ENCODE measurements around the gene SIGLEC11.
A peak's percentile ranks its signal among the peaks of the same experiment; 100 is the strongest.
"Not testable (repeated sequence)": the region's sequence is repeated elsewhere in the genome, so short reads cannot be mapped to it uniquely, and the experiment has no call there.

The SIGLEC11 gene

DNA sequence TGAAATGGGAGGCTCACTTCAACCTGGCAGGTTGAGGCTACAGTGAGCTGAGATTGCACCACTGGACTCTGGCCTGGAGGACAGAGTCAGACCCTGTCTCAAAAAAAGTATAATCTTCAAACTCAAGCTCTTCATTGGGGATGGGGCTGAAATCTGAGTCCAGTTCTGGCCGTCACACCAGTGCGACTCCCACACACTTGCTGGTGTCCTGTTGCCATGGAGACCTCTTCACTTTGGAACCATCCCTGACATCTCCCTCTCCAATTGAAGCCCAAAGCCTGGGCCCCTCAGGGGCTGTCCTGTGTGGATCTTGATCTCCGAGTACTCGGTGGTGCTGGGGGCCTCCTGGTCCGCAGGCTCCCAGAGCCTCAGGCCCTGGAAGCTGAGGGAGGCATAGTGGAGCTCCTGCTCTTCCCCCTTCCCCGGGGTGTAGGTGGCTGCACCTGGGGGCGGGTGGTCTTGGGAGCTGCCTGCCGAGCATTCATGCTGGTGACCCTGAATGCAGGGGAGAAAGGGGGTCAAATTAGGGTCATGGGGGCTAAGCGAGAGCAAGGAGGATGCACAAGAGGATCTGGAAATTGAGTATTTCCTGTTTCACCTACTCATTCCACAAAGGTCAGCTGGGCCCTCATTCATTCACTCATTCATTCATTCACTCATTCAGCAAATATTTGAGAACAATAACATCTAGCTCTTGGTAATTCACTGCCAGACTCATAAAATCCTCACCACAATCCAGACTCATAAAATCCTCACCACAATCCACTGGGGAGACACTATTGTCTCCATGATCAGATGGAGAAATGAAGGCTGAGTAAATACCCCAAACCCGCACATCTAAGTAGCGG is 11.0 kb downstream of the SIGLEC11 start:
- DNase-seq = no peak

DNA sequence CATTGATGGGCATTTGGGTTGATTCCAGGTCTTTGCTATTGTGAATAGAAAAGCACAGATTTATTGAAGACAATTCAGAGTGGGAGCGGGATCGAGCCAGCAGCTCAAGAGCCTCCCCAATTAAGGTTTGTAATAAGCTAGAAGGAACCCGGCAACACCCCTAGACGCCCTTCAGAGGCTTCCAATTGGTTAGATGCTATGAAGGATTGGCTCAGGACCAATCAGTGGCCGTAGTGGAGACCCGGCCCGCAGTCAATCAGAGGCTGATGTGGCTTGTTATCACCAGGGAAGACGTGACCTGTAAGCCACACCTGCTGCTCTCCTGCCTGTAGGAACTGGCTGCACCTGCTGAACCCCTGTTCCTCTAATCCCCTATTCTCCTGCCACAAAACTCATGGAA is 14.6 kb downstream of the SIGLEC11 start:
- DNase-seq = no peak

DNA sequence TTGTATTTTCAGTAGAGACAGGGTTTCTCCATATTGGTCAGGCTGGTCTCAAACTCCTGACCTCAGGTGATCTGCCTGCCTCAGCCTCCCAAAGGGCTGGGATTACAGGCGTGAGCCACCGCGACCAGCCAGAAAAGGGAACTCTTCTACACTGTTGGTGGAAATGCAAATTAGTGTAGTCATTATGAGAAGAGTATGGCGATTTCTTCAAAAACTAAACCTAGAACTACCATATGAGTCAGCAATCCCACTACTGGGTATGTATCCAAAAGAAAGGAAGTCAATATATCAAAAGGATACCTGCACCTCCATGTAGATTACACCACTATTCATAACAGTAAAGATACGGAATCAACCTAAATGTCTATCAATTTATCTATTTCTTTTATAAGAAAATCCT is 16.4 kb downstream of the SIGLEC11 start:
- not testable (repeated sequence) for DNase-seq

DNA sequence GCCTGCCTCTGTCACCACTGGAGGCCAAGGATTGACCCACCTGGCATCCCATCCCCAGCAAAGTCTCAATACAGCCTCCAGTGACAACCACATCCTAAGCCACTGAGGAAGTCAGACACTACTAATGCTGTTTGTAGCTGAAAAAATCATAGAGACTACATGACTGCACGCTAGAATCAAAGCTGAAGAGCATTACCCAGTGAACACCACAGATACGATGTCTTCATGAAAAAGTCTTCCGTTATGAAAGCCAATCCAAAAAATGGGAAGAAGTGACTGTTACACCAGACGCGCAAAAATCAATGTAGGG is 20.5 kb downstream of the SIGLEC11 start:
- DNase-seq = no peak

DNA sequence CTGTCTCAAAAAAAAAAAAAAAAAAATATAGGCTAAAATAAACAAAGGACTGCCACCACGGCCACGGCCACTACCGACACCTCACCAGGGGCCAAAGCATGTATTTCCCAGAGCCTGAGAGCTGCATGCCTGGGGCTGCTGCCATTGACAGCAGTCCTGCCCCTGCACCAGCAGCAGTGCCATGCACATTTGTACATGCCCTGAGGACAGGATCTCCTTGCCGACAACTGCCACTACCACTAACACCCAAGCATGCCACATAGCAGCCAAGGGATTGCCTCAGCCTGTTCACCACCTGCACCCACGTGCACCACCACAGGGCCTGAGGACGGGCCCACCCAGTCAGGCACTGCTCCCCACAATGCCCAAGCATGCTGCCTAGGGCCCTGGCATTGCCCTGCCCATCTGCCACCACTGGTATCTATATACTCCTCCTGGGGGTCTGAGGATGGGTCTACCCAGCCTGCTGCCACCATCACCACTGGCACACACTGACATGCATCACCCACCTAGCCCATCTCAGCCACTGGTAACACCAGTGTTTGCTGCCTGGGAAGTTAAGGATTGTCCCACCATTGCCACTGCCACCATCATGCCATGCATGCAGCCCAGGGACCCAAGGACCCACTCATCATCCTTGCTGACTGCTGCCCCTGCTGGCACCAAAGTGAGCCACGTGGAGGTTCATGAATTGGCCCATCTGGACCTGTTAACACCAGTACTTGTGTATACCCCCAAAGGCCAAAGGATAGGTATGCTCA is 21.1 kb downstream of the SIGLEC11 start:
- no peak for DNase-seq

DNA sequence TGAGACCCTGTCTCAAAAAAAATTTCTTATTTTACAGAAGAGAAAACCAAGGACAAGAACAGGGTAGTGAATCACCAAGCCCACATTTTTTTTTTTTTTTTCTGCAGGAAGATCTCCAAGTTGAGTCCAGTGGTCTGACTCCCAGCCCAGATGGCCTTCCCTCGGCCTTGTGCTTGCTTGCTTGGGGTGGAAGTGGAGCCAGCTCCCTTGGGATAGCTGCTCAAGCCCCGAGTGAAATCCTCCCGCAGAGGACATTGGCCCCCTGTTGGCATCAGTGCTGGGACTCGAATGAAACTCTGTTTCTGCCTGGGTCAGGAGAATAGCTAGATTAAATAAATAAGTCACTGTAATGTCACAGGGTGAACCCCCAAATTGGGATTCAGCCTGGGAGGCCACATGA is 22.3 kb downstream of the SIGLEC11 start:
- no peak for DNase-seq

DNA sequence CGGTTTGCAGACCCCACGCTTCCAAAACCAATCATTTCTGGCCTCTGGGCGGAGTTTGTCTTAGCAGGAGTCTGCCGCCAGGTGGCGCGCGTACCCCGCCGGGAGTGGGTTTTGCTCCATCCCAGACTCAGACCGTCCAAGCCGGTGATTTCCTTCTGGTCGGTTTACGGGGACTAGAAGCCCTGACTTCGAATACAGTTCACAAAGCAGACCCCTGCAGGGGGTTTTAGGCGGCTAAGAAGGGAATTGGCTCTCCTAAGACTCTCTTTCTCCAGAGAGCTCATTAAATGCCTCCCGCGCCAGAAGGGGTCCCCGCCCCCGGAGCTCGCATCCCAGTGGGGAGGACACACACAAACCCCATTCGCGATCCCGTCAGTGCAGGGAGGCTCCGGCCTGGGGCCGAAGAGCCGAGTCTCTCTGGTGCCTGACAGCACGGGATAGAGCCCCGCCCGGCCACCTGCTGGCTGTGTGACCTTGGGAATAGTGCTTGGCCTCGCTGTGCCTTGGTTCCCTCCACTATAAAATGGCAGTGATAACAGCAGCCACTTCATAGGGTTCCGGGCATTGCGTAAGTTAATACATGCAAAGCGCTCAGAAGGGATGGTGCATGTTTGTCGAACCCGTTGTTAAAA is 23.1 kb downstream of the SIGLEC11 start:
- DNase-seq = no peak

DNA sequence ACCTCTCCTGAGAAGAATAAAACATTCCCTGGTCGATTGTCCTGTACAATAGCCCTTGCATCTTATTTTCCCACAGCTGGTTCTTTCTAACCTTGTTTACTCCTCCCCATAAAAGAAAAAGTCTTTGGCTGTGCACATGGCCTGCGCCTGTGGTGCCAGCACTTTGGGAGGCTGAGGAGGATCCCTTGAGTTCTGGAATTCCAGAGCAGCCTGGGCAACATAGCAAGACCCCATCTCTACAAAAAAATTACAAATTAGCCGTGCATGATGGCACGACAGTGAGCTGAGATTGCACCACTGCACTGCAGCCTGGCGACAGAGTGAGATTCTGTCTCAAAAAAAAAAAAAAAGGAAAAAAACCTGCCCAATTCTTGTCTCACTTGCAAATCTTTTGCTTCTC is 24.4 kb downstream of the SIGLEC11 start:
- no peak for DNase-seq

DNA sequence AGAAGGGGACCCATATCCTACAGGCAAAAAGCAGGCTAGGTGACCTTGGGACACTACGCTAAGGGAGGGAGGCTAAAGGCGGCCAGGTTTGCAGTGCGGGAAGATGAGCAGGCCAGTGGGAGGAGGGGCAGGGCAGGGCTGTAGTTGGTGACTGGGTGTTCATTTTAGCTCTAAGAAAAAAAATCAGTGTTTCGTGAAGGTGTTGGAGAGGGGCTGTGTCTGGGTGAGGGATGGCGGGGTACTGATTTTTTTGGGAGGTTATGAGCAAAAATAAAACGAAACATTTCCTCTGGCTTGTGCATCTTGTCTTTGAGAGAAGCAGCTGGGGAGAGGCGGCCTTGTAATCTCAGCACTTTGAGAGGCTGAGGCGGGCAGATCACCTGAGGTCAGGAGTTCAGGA is 27.3 kb downstream of the SIGLEC11 start:
- DNase-seq = no peak

DNA sequence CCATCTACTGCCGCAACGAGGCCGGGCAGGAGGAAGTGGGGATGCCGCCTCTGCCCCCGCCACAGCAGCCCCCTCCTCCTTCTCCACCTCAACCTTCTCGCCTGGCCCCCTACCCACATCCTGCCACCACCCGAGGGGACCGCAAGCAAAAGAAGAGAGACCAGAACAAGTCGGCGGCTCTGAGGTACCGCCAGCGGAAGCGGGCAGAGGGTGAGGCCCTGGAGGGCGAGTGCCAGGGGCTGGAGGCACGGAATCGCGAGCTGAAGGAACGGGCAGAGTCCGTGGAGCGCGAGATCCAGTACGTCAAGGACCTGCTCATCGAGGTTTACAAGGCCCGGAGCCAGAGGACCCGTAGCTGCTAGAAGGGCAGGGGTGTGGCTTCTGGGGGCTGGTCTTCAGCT is 28.2 kb downstream of the SIGLEC11 start:
- no peak for DNase-seq

DNA sequence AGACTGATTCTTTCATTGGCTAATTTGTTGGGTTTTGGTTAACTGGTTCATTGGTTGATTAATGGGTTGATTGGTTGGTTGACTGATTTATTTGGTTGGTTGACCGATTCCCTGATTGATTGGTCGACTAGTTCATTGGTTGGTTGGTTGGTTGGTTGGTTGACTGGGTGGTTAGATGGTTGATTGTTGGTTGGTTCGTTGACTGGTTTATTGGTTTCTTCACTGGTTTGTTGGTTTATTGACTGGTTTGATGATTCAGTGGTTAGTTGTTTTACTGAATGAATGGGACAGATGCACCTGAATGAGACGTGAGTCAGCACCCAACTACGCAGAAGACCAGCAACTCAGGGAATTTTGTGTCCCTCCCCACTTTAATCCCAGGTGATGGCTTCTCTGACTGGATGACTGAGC is 28.9 kb downstream of the SIGLEC11 start:
- no peak for DNase-seq

DNA sequence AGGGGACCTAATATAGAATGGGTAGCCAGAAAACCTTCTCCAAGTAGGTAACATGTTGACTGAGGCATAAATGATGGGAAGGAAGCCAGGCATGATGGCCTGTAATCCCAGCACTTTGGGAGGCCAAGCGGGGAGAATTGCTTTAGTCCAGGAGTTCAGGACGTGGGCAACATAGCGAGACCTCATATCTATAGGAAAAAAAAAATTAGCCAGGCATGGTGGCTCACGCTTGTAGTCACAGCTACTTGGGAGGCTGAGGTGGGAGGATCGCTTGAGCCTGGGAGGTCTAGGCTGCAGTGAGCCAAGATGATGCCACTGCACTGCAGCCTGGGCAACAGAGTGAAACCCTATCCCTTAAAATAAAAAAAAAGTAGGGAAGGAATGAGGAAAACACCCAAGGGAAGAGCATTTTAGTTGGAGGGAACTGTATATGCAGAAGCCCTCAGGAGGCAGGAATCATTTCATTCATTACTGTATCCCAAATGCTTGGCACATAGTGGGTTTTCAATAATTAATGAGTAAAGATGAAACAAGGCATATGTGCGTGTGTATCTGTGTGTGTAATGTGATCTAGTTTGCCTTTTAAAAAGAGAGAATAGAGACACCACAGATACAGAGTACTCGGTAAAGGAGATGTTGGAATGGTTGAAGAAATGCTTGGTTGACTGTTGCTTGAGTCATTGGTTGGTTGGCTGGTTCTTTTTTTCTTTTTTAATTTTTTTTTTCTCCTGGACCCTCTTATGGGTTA is 29.5 kb downstream of the SIGLEC11 start:
- no peak for DNase-seq

DNA sequence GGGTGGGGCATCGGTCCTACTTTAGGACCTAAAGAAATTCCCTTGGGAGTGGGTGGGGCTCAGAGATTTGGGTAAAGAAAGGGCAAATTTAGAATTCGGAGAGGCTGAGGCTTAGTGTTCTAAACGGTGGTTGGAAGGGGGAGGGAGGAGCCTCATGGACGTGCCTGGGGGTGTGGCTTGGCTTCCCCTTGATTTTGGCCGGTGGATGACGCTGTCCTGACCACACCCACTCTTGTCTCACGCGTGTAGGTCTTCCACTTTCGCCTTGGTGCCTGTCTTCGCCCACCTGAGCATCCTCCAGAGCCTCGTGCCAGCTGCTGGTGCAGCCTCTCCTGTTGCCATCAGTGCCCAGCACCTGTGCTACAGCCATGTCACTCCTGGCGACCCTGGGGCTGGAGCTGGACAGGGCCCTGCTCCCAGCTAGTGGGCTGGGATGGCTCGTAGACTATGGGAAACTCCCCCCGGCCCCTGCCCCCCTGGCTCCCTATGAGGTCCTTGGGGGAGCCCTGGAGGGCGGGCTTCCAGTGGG is 30.4 kb downstream of the SIGLEC11 start:
- DNase-seq = no peak

DNA sequence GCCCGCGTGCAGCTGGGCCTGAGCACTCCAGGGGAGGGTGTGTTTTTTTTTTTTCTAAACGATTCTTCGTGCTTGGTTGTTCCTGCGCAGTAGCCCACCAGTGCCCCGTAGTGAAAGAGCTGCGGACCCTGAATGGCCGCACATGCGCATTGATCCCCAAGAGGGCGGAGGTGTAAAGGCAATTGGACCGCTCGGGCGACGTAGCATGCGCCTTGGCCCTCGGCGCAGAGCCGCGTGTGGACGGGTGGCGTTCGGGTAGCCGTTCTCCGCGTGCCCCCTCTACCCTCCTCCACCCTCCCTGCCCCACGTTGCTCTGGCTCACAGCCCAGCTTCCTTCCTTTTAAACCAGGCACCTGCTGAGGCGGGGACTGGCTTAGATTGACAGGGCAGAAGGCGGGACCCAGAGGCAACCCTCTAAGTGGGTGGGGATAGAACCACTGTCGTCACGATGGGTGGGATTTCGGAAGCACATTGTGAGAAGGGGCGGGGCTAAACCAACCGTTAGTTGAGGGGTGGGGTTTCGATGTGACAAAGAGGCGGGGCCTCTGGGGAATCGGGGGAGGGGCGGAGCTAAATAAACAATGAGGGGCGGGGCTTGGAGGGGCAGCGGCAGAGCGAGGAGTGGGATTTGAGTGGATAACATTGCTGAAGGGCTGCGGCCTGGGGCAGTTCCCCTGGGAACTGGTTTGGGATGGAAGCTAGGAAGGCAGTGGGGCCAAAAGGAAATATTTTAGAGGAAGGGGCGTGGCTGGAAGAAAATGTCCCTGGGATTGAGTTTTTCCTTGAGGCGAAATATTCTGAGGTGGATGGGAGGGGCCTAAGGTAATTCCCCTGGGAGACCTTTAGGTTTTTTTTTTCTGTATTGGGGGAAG is 31.1 kb downstream of the SIGLEC11 start:
- no peak for DNase-seq

DNA sequence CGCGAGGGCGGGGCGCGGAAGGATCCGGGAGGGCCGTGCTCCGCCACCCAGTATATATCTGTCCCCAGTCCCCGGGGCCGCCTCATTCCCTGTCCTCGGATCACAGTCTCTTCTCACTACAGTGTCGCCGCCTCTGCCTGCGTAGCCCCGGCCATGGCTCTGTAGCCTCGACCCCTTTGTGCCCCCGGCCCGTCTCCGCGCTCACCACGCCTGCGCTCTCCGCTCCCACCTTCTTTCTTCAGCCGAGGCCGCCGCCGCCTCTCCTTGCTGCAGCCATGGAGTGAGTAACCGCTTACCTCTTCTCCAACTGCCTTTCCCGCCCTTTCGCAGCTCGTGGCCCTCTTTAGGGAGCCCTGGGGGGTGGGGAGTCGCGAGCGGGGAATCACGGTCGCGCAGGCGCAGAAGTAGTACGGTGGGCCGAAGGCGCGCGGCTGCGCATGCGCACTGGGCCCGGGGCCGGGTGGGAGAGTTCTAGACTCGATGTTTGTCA is 31.8 kb downstream of the SIGLEC11 start, which contains the start of the genes ATF5 and NUP62:
Gene ATF5, plus strand, starts transcription at position 85 of the 490 bp plus-strand sequence. CDS start 1,646 bp downstream, outside the sequence.
Gene NUP62, minus strand, starts transcription at position 384 of the 490 bp plus-strand sequence. CDS start 19,697 bp downstream, outside the sequence.
- peak; percentile 77 for DNase-seq

DNA sequence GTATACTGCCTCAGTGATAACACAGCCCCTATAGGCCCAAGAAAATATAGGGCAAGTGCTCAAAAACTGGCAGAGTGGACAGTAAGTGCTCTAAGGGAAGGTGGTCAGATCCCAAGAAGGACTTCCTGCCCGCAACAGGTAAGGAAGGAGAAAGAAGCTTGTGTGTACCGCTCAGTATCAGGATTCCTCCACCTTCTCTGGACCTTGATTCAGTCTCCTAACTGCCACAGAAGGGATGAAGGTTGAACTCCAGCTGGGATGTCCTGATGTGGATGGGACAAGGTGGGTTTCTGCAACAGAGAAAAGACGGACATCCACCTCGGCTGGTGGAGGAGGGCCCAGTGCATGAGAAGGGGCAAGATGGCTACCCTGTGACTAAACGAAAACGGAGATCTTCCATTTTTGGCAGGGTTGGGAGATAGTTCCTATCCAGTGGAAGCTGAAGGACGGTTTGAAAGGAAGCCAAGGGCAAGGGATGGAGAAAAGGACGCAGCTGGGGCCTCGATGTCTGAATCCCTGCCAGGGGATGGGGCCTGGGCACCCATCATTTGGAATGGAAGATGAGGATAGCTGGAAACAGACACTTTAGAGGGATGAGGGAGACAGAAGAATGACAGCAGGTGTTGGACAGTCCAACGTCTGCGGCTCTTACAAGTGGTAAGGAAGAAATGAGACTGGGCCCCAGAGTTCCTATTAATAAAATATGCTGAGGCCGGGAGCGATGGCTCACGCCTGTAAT is 33.3 kb downstream of the SIGLEC11 start:
- no peak for DNase-seq

DNA sequence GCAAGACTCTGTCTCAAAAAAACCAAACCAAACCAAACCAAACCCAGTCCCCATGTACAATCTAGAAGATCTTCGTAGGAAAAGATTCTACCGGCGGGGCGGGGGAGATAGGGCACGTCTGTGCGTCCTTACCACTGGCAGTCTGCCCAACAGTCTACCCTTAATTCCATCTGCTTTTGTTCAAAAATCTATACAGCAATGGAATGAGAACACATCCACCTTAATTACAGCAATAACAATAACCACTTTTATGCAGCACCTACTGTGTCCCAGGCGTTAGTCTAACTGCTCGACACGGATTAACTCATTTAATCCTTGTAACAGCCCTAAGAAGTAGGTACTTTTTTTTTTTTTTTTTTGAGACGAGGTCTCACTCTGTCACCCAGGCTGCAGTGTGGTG is 34.5 kb downstream of the SIGLEC11 start:
- no peak for DNase-seq

DNA sequence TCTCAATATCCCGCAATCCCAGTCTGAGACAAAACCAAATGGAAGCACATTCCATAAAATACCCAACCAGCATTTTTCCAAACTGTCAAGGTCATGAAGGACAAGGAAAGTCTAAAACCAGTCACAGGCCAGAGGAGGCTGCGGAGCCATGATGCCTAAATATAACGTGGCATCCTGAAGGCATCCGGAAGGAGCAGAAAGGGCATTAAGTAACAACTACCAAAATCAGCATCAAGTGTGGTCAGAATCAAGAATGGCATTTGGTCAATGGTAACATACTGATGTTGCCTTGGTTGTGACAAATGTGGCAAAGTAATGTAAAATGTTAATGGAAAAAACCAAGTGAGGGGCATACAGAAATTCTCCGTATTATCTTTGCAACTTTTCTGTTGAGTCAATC is 35.5 kb downstream of the SIGLEC11 start:
- DNase-seq = no peak

DNA sequence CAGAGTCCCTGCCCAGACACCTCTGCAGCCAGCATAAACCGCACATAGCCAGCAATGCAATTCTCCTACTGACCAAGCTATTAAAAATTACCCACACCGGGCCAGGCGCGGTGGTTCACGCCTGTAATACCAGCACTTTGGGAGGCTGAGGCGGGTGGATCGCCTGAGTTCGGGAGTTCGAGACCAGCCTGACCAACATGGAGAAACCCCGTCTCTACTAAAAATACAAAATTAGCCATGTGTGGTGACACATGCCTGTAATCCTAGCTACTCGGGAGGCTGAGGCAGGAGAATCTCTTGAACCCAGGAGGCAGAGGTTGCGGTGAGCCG is 36.1 kb downstream of the SIGLEC11 start:
- not testable (repeated sequence) for DNase-seq

DNA sequence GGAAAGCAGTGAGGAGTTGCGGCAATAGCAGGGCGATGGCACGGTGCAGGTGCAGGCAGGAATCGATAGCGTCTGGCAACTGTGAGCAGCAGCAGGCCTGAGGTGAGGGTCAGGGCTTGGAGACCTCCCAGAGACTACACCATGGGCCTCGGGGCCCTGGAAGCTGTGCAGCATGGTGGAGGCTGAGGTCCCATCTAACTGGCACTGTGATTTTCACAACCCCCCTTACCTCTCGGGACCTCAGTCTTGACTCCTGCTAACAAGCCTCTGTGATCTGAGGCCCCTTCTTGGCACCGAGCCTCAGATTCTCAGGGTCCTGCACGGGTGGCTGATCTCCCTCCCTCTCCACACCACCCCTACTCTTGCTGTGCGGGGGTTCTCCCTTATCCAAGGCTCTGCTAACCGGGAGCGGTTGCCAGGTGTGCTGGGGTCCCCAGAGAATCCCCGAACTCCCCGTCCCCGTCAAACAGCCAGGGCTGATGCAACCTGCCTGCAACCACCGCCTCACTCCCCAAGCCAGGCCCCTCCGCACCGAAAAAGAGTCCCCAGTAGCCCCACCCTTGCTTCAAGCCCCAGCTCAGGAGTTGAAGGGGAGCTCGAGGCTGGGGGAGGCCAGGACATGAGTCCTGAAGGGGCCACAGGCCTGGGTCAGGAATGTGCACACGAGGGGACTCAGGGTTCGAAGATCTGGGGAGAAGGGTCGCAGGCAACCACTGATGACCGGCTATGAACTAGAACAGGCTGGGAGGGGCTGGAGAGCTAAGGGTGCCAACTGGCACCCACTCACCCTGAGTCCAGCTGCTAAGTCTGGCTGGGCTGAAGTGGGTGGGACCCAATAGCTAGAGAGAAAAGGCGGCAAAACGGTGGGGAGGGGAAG is 36.7 kb downstream of the SIGLEC11 start:
- DNase-seq = no peak

Data from cortex of kidney (tissue), 1 donor.